ENCODE data around the gene CUEDC1.
"Not testable (repeated sequence)": the region's sequence is repeated elsewhere in the genome, so short reads cannot be mapped to it uniquely, and the experiment has no call there.

CUEDC1 gene

GRCh38 chr17:57859601-57860413 lies 95.4 kb downstream of the CUEDC1 start:
- no peak for DNase-seq

- no peak for DNase-seq
These were observed 96.4 kb downstream of the CUEDC1 start for GRCh38 chr17:57858838-57859237.

- no peak for DNase-seq
These were observed 98.2 kb downstream of the CUEDC1 start for GRCh38 chr17:57856792-57857620.

GRCh38 chr17:57855391-57856035 lies 99.7 kb downstream of the CUEDC1 start:
- DNase-seq = no peak

GRCh38 chr17:57853695-57854094 lies 101.5 kb downstream of the CUEDC1 start:
- DNase-seq = no peak

- DNase-seq = no peak
These were observed 102.3 kb downstream of the CUEDC1 start for GRCh38 chr17:57852955-57853328.

- DNase-seq = no peak
These were observed 102.9 kb downstream of the CUEDC1 start for GRCh38 chr17:57852092-57852954.

GRCh38 chr17:57849874-57850754 lies 105.1 kb downstream of the CUEDC1 start, which contains the start of gene MRPS23:
MRPS23 (minus strand) TSS chr17:57850044; CDS start chr17:57850010, 34 bp downstream.
- peak; percentile 96 for DNase-seq

GRCh38 chr17:57849163-57849873 lies 105.9 kb downstream of the CUEDC1 start:
- DNase-seq = no peak

GRCh38 chr17:57846056-57846945 lies 108.9 kb downstream of the CUEDC1 start:
- not testable (repeated sequence) for DNase-seq

- no peak for DNase-seq
These were observed 112.9 kb downstream of the CUEDC1 start for GRCh38 chr17:57842280-57842679.

GRCh38 chr17:57839571-57839923 lies 115.7 kb downstream of the CUEDC1 start:
- DNase-seq = no peak

GRCh38 chr17:57838857-57839570 lies 116.2 kb downstream of the CUEDC1 start:
- DNase-seq = no peak

GRCh38 chr17:57838453-57838852 lies 116.8 kb downstream of the CUEDC1 start:
- DNase-seq = no peak

- no peak for DNase-seq
These were observed 119.8 kb downstream of the CUEDC1 start for GRCh38 chr17:57835333-57835900.

GRCh38 chr17:57834146-57834741 lies 121.0 kb downstream of the CUEDC1 start:
- no peak for DNase-seq

GRCh38 chr17:57833179-57833939 lies 121.9 kb downstream of the CUEDC1 start:
- peak; percentile 84 for DNase-seq

All from NCI-H2227 treated with DMSO at 0.1 percent for 48 hours (cell line).